Right lobe of liver (tissue), 4 donors: ENCODE data around the gene ARHGEF7.

ENCODE experiments used
- POLR2A ChIP-seq: fragments of 450-650 bp; IDR thresholded peaks from one replicate; pipeline ENCODE4 v1.6.1; 2017; ENCODE audit warnings: antibody characterized with exemption, mild to moderate bottlenecking
- TF ChIP-seq, protein P1 (sequence below), 4 donors: fragments of 200-600 bp in 3 of 4; fragments of 450-650 bp in 1 of 4; IDR thresholded peaks; one replicate each; pipeline versions ENCODE4 v1.5.1 to v1.8.0; 2016 to 2022; ENCODE audit warnings: antibody characterized with exemption in 4 of 4, mild to moderate bottlenecking in 2 of 4
- donor health status: DM: no; HTN: no; CAD: no.
- donor health status: DM: no; HTN: no; CAD: no.
- donor health status: DM: no; HTN: yes; CAD: no.

- TF ChIP-seq, protein P1, sequence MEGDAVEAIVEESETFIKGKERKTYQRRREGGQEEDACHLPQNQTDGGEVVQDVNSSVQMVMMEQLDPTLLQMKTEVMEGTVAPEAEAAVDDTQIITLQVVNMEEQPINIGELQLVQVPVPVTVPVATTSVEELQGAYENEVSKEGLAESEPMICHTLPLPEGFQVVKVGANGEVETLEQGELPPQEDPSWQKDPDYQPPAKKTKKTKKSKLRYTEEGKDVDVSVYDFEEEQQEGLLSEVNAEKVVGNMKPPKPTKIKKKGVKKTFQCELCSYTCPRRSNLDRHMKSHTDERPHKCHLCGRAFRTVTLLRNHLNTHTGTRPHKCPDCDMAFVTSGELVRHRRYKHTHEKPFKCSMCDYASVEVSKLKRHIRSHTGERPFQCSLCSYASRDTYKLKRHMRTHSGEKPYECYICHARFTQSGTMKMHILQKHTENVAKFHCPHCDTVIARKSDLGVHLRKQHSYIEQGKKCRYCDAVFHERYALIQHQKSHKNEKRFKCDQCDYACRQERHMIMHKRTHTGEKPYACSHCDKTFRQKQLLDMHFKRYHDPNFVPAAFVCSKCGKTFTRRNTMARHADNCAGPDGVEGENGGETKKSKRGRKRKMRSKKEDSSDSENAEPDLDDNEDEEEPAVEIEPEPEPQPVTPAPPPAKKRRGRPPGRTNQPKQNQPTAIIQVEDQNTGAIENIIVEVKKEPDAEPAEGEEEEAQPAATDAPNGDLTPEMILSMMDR (IDR thresholded peaks at IDR 0.05), result no peak
- TF ChIP-seq POLR2A, result no peak
These were observed 14.5 kb downstream of the ARHGEF7 start for GRCh38 chr13:111129465-111130115.
